Measurements from ENCODE around the gene COBL.

Gene COBL

DNA sequence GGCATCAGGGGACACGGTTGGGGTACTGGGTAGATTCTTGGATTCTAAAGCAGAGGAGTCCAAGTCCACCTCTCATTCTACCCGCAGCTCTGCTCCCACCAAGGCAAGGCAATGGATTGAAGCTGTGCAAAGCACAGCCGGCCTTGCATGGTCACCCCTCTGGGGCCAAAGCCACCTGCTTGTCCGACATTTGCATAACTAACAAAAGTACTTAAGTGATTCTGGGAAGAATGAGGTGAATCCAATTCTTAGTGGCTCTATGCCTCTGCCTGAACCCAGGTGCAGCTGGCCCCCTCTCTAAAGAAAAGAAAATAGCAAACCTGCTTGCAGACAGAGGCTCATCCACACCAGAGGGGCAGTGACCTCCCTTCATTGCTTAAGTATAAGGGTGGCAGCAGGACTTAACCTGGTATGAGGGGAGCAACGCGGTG lies 10.7 kb upstream of the COBL start:
- no peak for DNase-seq (ENCODE audit: low read depth)

DNA sequence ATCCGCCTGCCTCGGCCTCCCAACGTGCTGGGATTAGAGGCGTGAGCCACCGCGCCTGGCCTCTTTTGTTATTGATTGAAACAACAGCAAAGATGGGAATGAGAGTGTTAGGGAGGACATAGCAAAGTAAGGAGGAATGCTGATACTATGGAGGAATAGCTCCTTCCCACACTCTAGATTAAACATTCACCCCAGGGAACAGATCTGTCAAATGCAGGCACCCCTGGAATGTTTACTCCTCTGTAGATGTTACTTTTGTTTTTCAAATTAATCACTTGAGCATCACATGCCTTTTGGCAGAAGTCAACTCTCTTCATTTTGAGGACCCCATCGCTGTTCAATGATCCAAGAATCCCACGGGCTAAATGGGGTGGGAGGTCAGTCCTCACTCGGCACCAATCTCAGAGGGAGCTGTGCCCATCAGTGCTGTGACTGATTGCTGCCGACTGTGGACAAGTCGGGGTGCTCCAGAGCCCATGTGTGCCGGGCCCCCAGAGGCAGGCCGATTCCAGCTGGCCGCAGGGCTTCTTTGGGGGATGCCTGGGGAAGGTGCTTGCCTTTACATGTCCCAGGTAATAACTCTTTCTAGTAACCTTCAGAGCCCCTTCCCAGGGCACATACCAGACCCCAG lies 10.2 kb upstream of the COBL start:
- no peak for DNase-seq (ENCODE audit: low read depth)

GRCh38 chr7:51325908-51326307 lies 9.3 kb upstream of the COBL start:
- no peak for DNase-seq (ENCODE audit: low read depth)

GRCh38 chr7:51325261-51325676 lies 8.7 kb upstream of the COBL start:
- no peak for DNase-seq (ENCODE audit: low read depth)

DNA sequence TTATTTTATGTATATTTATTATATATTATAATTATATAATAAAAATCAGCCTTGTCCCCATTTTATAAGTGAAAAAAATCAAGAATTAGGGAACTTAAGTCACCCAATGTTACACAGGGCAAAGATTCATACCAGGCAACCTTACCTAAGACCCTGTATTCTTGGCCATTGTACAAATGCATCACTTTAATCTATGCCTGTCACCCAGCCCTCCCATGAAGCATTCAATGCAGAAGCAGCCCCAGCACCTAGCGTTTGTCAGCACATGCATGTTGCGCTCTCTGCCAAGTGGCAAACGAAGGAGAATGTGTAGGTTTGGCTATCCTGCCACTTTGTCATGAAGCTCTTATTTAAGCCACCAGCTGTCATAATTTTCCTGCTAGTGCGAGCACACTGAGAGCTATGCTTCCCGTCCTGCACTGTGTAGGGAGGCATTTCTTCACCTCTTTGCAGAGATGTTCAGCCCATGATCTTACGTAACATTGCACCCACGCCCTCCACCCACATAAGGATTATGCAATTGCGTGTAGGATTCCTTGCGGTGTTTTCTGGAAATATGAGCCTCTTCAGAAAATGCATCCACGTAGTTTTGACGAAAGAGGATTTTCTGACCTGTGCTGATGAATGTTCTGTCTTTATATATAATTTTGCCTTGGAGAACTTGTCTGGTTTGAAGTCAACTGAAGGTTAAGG lies 7.7 kb upstream of the COBL start:
- DNase-seq (ENCODE audit: low read depth), result no peak

- DNase-seq (ENCODE audit: low read depth), result no peak
These were observed 5.4 kb upstream of the COBL start for GRCh38 chr7:51321961-51322515.

DNA sequence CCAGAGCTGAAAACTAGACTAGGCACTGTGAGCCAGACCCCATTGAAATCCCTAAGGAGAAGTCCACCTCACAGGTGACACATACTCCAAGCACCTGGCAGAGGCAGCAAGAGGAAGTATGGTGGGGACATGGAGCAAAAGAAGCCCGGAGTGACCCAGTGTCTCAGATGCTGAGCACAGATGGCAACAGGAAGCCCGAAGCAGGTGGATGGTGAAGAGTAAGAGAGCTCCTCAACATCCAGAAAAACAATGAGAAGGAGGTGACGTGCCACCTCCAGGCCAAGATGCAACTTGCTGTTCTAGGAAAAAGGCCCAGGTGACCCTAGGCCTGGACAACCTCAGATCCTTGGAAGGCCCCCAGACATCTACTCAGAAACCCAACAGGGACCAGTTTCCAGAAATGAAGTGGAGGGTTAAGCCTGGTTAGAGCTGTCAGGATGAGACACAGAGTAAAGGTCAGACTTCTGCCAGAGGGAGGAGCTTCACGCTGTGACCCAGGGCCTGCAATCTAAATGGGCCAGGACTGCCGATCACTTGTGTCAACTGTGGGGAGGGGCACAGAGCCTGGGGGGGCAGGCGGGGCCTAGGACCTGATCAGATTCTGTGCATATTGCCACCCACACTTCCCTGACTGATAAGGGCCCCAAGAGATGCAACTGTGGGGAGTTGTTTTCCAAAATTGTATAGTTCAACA lies 2.4 kb upstream of the COBL start:
- DNase-seq (ENCODE audit: low read depth), result no peak

GRCh38 chr7:51318001-51318400 lies 1.4 kb upstream of the COBL start:
- DNase-seq (ENCODE audit: low read depth), result no peak

DNA sequence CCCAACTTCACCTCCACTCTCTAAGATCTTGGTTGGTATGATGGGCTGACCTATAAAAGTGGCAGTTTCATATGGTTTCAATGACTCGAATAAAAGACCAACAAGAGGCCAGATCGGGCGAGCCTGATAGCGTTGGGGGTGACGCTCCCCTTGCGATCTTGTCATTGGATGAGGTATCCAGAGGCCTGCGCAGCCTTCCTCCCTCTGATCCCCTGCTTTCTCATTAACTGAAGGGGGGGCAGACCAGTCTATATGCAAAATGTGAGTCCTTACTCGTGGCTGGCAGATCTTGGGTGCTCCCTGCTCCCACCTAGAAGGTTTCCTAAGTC lies 937 bp upstream of the COBL start:
- DNase-seq (ENCODE audit: low read depth), result no peak

GRCh38 chr7:51316262-51316665 lies 345 bp downstream of the COBL start:
- DNase-seq (ENCODE audit: low read depth), result no peak

- no peak for DNase-seq (ENCODE audit: low read depth)
These were observed 982 bp downstream of the COBL start for GRCh38 chr7:51315393-51316261.

DNA sequence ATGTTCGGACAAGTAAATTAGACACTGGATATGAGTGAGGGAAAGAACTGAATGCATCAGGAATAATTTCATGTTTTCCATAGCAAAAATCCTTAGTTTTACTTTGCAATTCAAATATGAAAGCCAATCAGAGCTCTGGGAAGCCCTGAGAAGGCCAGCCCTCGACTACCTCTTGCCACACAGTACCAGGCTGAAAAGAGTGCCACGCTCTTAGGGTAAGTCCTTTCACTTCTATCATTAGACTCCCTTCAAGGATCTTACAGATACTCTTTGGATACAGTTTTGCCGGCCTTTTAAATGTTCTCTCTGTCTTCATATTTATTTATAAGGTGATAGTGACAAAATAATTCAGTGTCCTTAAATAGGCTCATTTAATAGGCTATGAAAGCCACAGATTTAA lies 1.9 kb downstream of the COBL start:
- no peak for DNase-seq (ENCODE audit: low read depth)

DNA sequence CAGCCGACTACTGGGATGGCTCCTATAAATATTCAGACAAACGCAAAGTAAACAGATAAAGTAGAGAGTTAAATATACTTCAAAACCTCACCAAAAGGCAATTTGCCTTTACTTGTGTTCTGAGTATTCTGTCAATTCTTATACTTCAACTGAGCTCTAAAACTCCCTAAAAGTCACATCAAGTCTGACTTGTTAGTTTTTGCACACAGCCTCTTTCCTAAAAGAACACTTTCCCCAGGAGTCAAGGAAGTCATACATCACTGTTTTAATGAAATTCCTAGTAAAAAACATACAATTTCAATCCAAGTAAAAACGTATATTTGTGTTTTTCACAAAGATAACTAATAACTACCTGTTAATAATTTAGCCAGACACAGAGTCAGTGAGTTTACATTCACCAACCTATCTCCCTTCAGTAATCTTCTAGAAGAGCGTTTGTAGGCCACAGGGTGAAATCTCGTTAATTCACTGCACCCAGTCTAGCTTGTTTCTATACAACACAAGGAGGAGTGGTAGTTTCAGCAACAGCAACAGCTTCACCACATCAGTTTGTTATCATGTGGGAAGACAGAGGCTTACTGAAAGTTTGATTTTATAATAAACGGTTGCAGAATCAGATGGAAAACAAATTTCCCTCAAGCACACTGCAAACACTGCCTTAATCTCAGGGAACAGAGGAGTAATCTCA lies 2.7 kb downstream of the COBL start:
- DNase-seq (ENCODE audit: low read depth), result no peak

DNA sequence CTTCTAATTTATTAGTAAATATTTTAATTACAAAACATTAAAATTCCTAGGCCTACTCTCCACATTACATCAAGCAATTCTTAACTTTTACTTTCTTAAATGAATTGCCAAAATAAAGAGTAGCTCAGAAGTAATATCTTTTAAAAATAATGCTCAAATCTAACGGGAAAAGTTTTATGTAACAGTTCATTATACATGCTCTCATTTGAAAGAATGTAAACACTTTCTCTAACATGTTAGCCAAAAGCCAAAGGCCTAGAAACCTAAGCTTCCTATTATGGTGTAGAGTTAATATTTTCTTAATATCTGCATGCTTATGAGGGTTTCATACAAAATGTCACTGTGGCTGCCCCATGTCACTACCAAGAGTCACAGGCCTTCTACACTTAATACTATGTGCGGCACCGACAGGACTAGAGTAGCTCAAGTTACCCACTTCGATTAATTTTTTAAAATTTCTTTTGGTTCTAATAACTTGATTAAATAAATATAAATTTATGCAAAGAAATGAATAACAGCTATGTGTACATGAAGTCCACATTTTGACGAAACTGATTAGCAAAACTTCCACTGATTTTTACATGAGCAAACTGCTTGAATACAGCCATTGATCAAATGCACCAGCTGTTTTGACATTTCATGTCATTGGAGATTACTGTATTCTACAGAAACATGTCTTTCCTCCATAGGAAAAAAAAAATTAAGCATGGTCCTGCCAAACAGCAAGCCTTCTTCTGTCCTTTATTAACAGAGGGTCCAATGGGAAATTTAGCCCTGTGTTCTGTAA lies 3.5 kb downstream of the COBL start:
- no peak for DNase-seq (ENCODE audit: low read depth)

- DNase-seq (ENCODE audit: low read depth), result no peak
These were observed 5.4 kb downstream of the COBL start for GRCh38 chr7:51311166-51311565.

DNA sequence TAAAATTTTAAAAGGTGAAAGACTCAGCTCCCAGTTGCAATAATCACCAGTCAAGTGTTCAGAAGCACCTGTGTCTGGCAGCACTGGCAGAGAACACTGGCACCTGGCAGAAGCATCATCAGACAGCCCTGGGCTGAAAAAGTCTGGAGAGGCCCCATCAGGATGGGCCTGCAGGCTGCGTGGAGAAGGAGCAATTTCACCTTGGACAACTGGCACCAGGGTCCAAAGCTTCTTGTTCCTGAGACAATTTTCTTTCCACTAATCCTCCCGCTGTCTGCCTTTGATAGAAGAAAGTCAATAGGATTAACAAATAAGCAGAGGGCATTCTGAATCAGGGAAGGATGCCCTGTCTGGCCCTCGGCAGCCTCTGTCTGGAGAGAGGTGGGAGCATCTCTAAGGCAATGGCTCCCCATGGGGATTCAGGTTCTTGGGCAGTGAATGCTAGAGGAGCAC lies 6.5 kb downstream of the COBL start:
- no peak for DNase-seq (ENCODE audit: low read depth)

- DNase-seq (ENCODE audit: low read depth), result no peak
These were observed 7.1 kb downstream of the COBL start for GRCh38 chr7:51309361-51310130.

GRCh38 chr7:51308696-51309095 lies 7.9 kb downstream of the COBL start:
- DNase-seq (ENCODE audit: low read depth), result no peak

DNA sequence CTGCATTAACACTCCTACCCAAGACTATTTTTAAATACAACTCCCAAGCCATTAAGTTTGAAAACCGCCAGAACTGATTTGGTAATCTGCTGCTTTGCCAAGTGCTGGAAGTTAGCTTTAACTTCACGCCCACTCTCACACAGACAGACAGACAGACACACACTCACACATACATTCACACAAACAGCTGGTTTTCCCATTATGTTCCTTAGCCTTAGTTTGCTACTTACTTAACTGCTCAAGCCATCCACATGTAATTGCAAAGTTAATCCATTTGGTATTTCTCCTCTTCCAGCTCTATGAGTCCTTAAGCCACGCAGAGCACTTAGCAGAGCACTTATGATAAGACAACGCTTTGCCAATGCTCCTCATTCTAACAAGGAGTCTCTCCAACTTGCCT lies 8.3 kb downstream of the COBL start:
- no peak for DNase-seq (ENCODE audit: low read depth)

DNA sequence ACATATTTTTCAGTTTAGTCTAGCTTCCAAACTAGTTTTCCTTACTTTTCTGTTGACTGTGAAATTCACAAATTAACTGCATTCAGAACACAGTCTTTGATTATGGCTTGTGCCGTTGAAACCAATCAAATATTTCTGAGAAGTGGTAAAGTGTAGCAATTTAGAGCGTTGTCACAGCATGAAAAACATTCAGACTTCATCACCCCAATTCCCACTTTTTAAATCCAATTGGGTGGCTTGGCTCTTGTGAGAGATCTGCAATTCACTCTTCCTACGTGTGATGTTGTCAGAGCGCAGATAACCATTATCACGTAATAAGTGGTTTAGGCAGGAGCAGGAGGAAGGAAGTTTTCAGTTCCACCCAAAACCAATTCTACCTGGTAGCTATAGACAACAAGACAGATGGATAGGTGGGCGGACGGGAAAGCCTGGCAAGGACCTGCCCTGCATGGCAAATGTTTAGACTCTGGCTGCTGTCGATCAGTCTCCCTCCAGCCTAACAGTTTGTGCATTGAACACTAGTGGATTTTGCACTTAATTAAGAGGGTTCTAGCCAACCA lies 8.9 kb downstream of the COBL start:
- no peak for DNase-seq (ENCODE audit: low read depth)

All from HS-27A (cell line).